ENCODE data around the gene GNG12. TPM values are rescaled to one million over a fixed set of nuclear protein-coding genes. Genes with fewer than 3 reads are reported as not detected.

The GNG12 gene
- total RNA-seq, 1 experiment from 2014 or later: 14.3 TPM

DNA sequence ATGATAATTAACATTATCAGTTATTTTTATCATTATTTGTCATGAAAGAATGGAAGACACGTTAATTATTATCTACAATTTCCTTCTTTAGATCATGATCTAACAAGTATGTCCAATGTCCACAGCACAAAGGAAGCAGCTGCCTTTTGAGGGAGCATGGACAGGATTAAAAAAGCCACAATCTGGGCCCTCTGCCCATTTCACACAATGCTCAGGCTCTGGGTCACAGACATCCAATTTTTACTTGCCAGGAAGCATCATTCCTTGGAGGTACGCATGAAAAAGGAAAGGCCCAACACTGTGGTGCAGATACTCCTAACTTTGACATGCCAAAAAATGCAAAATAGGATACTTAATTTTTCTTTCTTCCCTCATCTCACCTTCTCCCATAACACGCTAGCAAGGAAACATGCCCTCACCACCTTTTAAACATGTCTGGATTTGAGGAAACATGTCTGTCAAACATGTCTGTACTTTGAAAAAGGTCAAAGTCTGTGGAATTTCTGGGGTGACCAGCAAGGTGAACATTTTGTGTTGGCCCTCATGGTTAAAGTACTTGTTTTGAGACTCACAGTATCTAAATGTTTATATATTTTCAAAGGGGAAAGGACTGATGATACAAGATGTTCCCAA is 108.2 kb downstream of the GNG12 start:
- Histone ChIP-seq H3T11ph (ENCODE audit: low read length) (no peak overlapping the region), H3K27me3 (ENCODE audit: insufficient read depth, low read length) (no peaks in the 10 kb centered on the region), H3K23me2 (ENCODE audit: insufficient read length, low read depth, low read length, poor library complexity, severe bottlenecking) (no peaks in the 10 kb centered on the region), H2BK15ac (ENCODE audit: low read depth, low read length) (no peak overlapping the region), H2BK120ac (ENCODE audit: low read depth, low read length, poor library complexity, severe bottlenecking) (no peak overlapping the region), H2BK5ac (ENCODE audit: insufficient read length, low read length) (no peak overlapping the region), H2AK5ac (ENCODE audit: insufficient read length, low read length) (no peak overlapping the region), H3K18ac (ENCODE audit: insufficient read length, low read depth, low read length) (no peak overlapping the region), H3K56ac (ENCODE audit: insufficient read length, low read depth, low read length) (no peak overlapping the region), H3K9me3 (ENCODE audit: control insufficient read depth, low read depth, low read length) (no peaks in the 10 kb centered on the region), H3K23ac (ENCODE audit: insufficient read length, low read depth, low read length) (no peak overlapping the region), H3K79me1 (ENCODE audit: insufficient read depth, low read depth, low read length, poor library complexity, severe bottlenecking) (no peaks in the 10 kb centered on the region), H3K4ac (ENCODE audit: low read depth, low read length) (no peak overlapping the region), H4K5ac (ENCODE audit: insufficient read length, low read depth, low read length) (no peak overlapping the region), H3K27ac (ENCODE audit: insufficient read length, low read depth, low read length) (no peak overlapping the region), H3K4me2 (ENCODE audit: insufficient read depth, insufficient read length, low read length) (no peak overlapping the region), H3K9ac (ENCODE audit: extremely low read depth, insufficient read length, low read length) (no peak overlapping the region), H2BK20ac (ENCODE audit: low read depth, low read length, poor library complexity, severe bottlenecking) (no peak overlapping the region), H3K14ac (ENCODE audit: insufficient read depth, low read length) (no peak overlapping the region), H3K4me1 (ENCODE audit: insufficient read depth, low read length) (peaks cover 3% of the 10 kb centered on the region), H3K79me2 (ENCODE audit: insufficient read depth, low read length) (no peaks in the 10 kb centered on the region), H2AFZ (ENCODE audit: low read length) (no peak overlapping the region), H2BK12ac (ENCODE audit: insufficient read length, low read depth, low read length) (no peak overlapping the region), H4K8ac (replicated peaks; ENCODE audit: insufficient read length, low read depth, low read length) (no peak overlapping the region), H4K91ac (ENCODE audit: insufficient read length, low read depth, low read length) (no peak overlapping the region), H4K20me1 (ENCODE audit: control insufficient read depth, insufficient read depth, insufficient read length) (no peaks in the 10 kb centered on the region)
- Mint-ChIP-seq H3K4me1 (peaks cover 8 to 13% of the 10 kb centered on the region in 2 experiments), H3K27ac (no peak overlapping the region; a peak in 1 of 7 replicates), H3K27me3 (ENCODE audit: low read depth) (no peaks in the 10 kb centered on the region), H3K4me3 (no peak overlapping the region), H3K36me3 (ENCODE audit: insufficient read depth in 1 of 3, low read depth in 3 of 3) (no peaks in the 10 kb centered on the region), H3K9me3 (no peaks in the 10 kb centered on the region)
- TF ChIP-seq, protein P1, sequence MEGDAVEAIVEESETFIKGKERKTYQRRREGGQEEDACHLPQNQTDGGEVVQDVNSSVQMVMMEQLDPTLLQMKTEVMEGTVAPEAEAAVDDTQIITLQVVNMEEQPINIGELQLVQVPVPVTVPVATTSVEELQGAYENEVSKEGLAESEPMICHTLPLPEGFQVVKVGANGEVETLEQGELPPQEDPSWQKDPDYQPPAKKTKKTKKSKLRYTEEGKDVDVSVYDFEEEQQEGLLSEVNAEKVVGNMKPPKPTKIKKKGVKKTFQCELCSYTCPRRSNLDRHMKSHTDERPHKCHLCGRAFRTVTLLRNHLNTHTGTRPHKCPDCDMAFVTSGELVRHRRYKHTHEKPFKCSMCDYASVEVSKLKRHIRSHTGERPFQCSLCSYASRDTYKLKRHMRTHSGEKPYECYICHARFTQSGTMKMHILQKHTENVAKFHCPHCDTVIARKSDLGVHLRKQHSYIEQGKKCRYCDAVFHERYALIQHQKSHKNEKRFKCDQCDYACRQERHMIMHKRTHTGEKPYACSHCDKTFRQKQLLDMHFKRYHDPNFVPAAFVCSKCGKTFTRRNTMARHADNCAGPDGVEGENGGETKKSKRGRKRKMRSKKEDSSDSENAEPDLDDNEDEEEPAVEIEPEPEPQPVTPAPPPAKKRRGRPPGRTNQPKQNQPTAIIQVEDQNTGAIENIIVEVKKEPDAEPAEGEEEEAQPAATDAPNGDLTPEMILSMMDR (conservative IDR thresholded peaks at IDR 0.05): no peak
- no CpG with 5 or more reads among the region's 3 CpGs for WGBS (ENCODE audit: extremely low coverage, insufficient read length, low lambda C conversion rate)
- DNase-seq: no peak

Measured in H9 (cell line).